Sigmoid colon (tissue), 7 donors: ENCODE results near the gene UGT1A10. TPM values are rescaled to one million over a fixed set of nuclear protein-coding genes. Genes with fewer than 3 reads are reported as not detected.
"Not testable (repeated sequence)": the region's sequence is repeated elsewhere in the genome, so short reads cannot be mapped to it uniquely, and the experiment has no call there.

ENCODE experiments used
- DNase-seq: peaks from one replicate; pipeline ENCODE4 v3.0.0-alpha.2; 2019
- H3K27ac ChIP-seq, 4 donors: fragments of 200-600 bp; sonication (generic); one replicate each; pipeline ENCODE4 v1.5.1; 2016 to 2019; ENCODE audit warnings: mild to moderate bottlenecking in 1 of 4
- H3K27me3 ChIP-seq, 3 donors: fragments of 200-600 bp; sonication (generic); one replicate each; pipeline ENCODE4 v1.5.1; 2019; ENCODE audit warnings: mild to moderate bottlenecking in 1 of 3
- H3K36me3 ChIP-seq, 4 donors: fragments of 200-600 bp; sonication (generic); one replicate each; pipeline ENCODE4 v1.5.1; 2016 to 2019
- H3K4me1 ChIP-seq, 4 donors: fragments of 200-600 bp; sonication (generic); one replicate each; pipeline ENCODE4 v1.5.1; 2017 to 2019
- H3K4me3 ChIP-seq, 4 donors: fragments of 200-600 bp; sonication (generic); one replicate each; pipeline ENCODE4 v1.5.1; 2017 to 2019; ENCODE audit warnings: mild to moderate bottlenecking in 2 of 4, moderate library complexity in 1 of 4
- H3K9me3 ChIP-seq, 4 donors: fragments of 200-600 bp in 3 of 4; sonication (generic) in 3 of 4; one replicate each; pipeline versions ENCODE4 v1.5.1 to v1.6.1; 2013 to 2019
- CTCF ChIP-seq, 4 experiments: fragments of 450-650 bp in 3 of 4; fragments of 200-600 bp in 1 of 4; IDR thresholded peaks; one replicate each; pipeline ENCODE4 v1.5.1; 2016 to 2019; ENCODE audit warnings: antibody characterized with exemption in 4 of 4, mild to moderate bottlenecking in 3 of 4, moderate library complexity in 2 of 4
- EP300 ChIP-seq, 4 donors: sonication (generic); formaldehyde crosslinking; IDR thresholded peaks; one replicate each; pipeline ENCODE4 v1.6.1; 2017; ENCODE audit warnings: antibody characterized with exemption in 4 of 4
- POLR2A ChIP-seq, 2 donors: fragments of 450-650 bp; IDR thresholded peaks; one replicate each; pipeline ENCODE4 v1.6.1; 2016; ENCODE audit warnings: antibody characterized with exemption in 2 of 2, mild to moderate bottlenecking in 2 of 2, moderate library complexity in 2 of 2
- POLR2AphosphoS5 ChIP-seq, 4 donors: sonication (generic); formaldehyde crosslinking; IDR thresholded peaks; one replicate each; pipeline ENCODE4 v1.6.1; 2017; ENCODE audit warnings: antibody characterized with exemption in 4 of 4
- WGBS, 2 donors: extraction: QIAGEN DNeasy Blood & Tissue Kit; methylation state at CpG; one replicate each; pipeline ENCODE4 v1.1.7; 2013; 5-methylcytosine and 5-hydroxymethylcytosine counted together
- intact Hi-C: fragments of 100-400 bp; cut with DNase I; formaldehyde crosslinking; loops from one replicate; pipeline ENCODE4 v1.15.1; 2023
- polyA plus RNA-seq, 3 donors: library from polyadenylated mRNA; stranded (reverse); fragments of 200-250 nt; gene quantifications; one replicate each; pipeline ENCODE4 v1.2.3, GENCODE V29; 2013
- total RNA-seq, 4 donors: library from RNA; depleted of rRNA; stranded (reverse); fragments of >200 nt; gene quantifications; one replicate each; pipeline ENCODE4 v1.1.0, GENCODE V29; 2016
- donor health status: healthy with polysubstance abuse.
- donor health status: Bipolar disorder and iron deficiency.
- donor health status: healthy.

The UGT1A10 gene
- total and polyA plus RNA-seq, 7 donors = 10.8 to 27.3 (median 19.7) TPM; not detected in 4

GRCh38 chr2:233714121-233714520 is 77.9 kb downstream of the UGT1A10 start:
- intact Hi-C loops = no loop called here
- TF ChIP-seq POLR2AphosphoS5 (IDR thresholded peaks at IDR 0.05) (no peak), CTCF (IDR thresholded peaks at IDR 0.05) (no peak), POLR2A (IDR thresholded peaks at IDR 0.05) (no peak), EP300 (IDR thresholded peaks at IDR 0.05) (no peak)
- no peaks in the 10 kb centered on the region for H3K9me3 ChIP-seq

GRCh38 chr2:233718552-233718951 is 82.3 kb downstream of the UGT1A10 start, which contains the start of gene UGT1A4:
Gene UGT1A4, plus strand, starts transcription at chr2:233718736. Its CDS starts 85 bp downstream, at chr2:233718821.
- Histone ChIP-seq H3K27ac (no peak within 1 kb of the TSS), H3K27me3 (no peaks in the 10 kb centered on the region), H3K4me3 (no peak within 1 kb of the TSS), H3K9me3 (no peaks in the 10 kb centered on the region), H3K36me3 (no peaks in the 10 kb centered on the region), H3K4me1 (no peaks in the 10 kb centered on the region)
- intact Hi-C loops = no loop called here
- no peak for TF ChIP-seq CTCF (IDR thresholded peaks at IDR 0.05)
- no peak for TF ChIP-seq EP300 (IDR thresholded peaks at IDR 0.05)
- TF ChIP-seq POLR2AphosphoS5 (IDR thresholded peaks at IDR 0.05) = no peak
- TF ChIP-seq POLR2A (IDR thresholded peaks at IDR 0.05) = no peak
- WGBS, 2 donors = 87 to 88% methylated on average over 7 of the region's 7 CpGs
- no peak for DNase-seq

More at GRCh38 chr2:233714121-233714520, 77.9 kb downstream of the UGT1A10 start:
- Histone ChIP-seq H3K36me3 (no peaks in the 10 kb centered on the region), H3K4me3 (no peak overlapping the region), H3K27me3 (no peaks in the 10 kb centered on the region), H3K4me1 (no peaks in the 10 kb centered on the region), H3K27ac (no peak overlapping the region)
- 75 to 89% methylated on average over 2 of the region's 2 CpGs for WGBS, 2 donors
- no peak for DNase-seq

GRCh38 chr2:233728723-233729301 is 92.6 kb downstream of the UGT1A10 start, which contains the start of gene UGT1A3:
Gene UGT1A3, plus strand, starts transcription at chr2:233729042. Its CDS starts 85 bp downstream, at chr2:233729127.
- no peaks in the 10 kb centered on the region for H3K4me1 ChIP-seq
- 47 to 83% methylated on average over 8 of the region's 8 CpGs for WGBS, 2 donors
- H3K27ac ChIP-seq = no peak within 1 kb of the TSS
- TF ChIP-seq POLR2A (IDR thresholded peaks at IDR 0.05) = no peak
- no peak for TF ChIP-seq CTCF (IDR thresholded peaks at IDR 0.05)
- TF ChIP-seq EP300 (IDR thresholded peaks at IDR 0.05) = no peak
- no peak for TF ChIP-seq POLR2AphosphoS5 (IDR thresholded peaks at IDR 0.05)
- no peaks in the 10 kb centered on the region for H3K9me3 ChIP-seq
- no peak for DNase-seq
- no peaks in the 10 kb centered on the region for H3K36me3 ChIP-seq
- H3K27me3 ChIP-seq = no peaks in the 10 kb centered on the region
- no peak within 1 kb of the TSS for H3K4me3 ChIP-seq
- intact Hi-C loops = no loop called here

GRCh38 chr2:233736868-233737653 is 100.8 kb downstream of the UGT1A10 start:
- H3K4me3 ChIP-seq = not testable (repeated sequence)

GRCh38 chr2:233740870-233741269 is 104.6 kb downstream of the UGT1A10 start:
- no peaks in the 10 kb centered on the region for H3K9me3 ChIP-seq
- H3K27me3 ChIP-seq = no peaks in the 10 kb centered on the region
- no peak for DNase-seq
- no peak overlapping the region for H3K4me3 ChIP-seq
- 13 to 59% methylated on average over 2 of the region's 2 CpGs for WGBS, 2 donors
- H3K27ac ChIP-seq = no peak overlapping the region
- TF ChIP-seq CTCF (IDR thresholded peaks at IDR 0.05) = no peak
- no peak for TF ChIP-seq EP300 (IDR thresholded peaks at IDR 0.05)
- no peak for TF ChIP-seq POLR2AphosphoS5 (IDR thresholded peaks at IDR 0.05)
- TF ChIP-seq POLR2A (IDR thresholded peaks at IDR 0.05) = no peak
- intact Hi-C loops = no loop called here
- H3K4me1 ChIP-seq = no peaks in the 10 kb centered on the region
- H3K36me3 ChIP-seq = no peaks in the 10 kb centered on the region

More at GRCh38 chr2:233736868-233737653, 100.8 kb downstream of the UGT1A10 start:
- H3K27me3 ChIP-seq, H3K27ac ChIP-seq, H3K4me1 ChIP-seq, intact Hi-C loops, H3K9me3 ChIP-seq, DNase-seq, H3K36me3 ChIP-seq: not testable (repeated sequence)
- WGBS, 2 donors = 74 to 86% methylated on average over 14 of the region's 14 CpGs
